ENCODE data around the gene PCDH10.

PCDH10 gene

GRCh38 chr4:133148690-133149363, at the start of gene PCDH10:
PCDH10 (plus strand) TSS chr4:133149294; CDS start chr4:133150141, 847 bp downstream.
- DNase-seq (ENCODE audit: low read depth in 2 of 2), result peak in 1 of 2 experiments; percentile 8

GRCh38 chr4:133102043-133102442, 47.1 kb upstream of the PCDH10 start:
- DNase-seq (ENCODE audit: low read depth in 2 of 2), result no peak

GRCh38 chr4:133102612-133103409, 46.3 kb upstream of the PCDH10 start:
- DNase-seq (ENCODE audit: low read depth in 2 of 2), result no peak

- no peak for DNase-seq (ENCODE audit: low read depth in 2 of 2)
These were observed 36.5 kb upstream of the PCDH10 start for GRCh38 chr4:133112641-133113040.

GRCh38 chr4:133124746-133125145, 24.3 kb upstream of the PCDH10 start:
- no peak for DNase-seq (ENCODE audit: low read depth in 2 of 2)

- DNase-seq (ENCODE audit: low read depth in 2 of 2), result no peak
These were observed 21.6 kb upstream of the PCDH10 start for GRCh38 chr4:133127500-133127899.

GRCh38 chr4:133129237-133129636, 19.9 kb upstream of the PCDH10 start:
- DNase-seq (ENCODE audit: low read depth in 2 of 2), result no peak

GRCh38 chr4:133130171-133130570, 18.9 kb upstream of the PCDH10 start:
- no peak for DNase-seq (ENCODE audit: low read depth in 2 of 2)

GRCh38 chr4:133131829-133132460, 17.1 kb upstream of the PCDH10 start:
- DNase-seq (ENCODE audit: low read depth in 2 of 2), result no peak

GRCh38 chr4:133136833-133137232, 12.3 kb upstream of the PCDH10 start:
- DNase-seq (ENCODE audit: low read depth in 2 of 2), result no peak

- no peak for DNase-seq (ENCODE audit: low read depth in 2 of 2)
These were observed 11.5 kb upstream of the PCDH10 start for GRCh38 chr4:133137571-133137970.

GRCh38 chr4:133143775-133144430, 5.2 kb upstream of the PCDH10 start:
- no peak for DNase-seq (ENCODE audit: low read depth in 2 of 2)

- DNase-seq (ENCODE audit: low read depth in 2 of 2), result no peak
These were observed 3.9 kb upstream of the PCDH10 start for GRCh38 chr4:133145241-133145640.

GRCh38 chr4:133145758-133146573, 3.1 kb upstream of the PCDH10 start:
- no peak for DNase-seq (ENCODE audit: low read depth in 2 of 2)

- no peak for DNase-seq (ENCODE audit: low read depth in 2 of 2)
These were observed 2.4 kb upstream of the PCDH10 start for GRCh38 chr4:133146574-133147241.

- no peak for DNase-seq (ENCODE audit: low read depth in 2 of 2)
These were observed 1.7 kb upstream of the PCDH10 start for GRCh38 chr4:133147286-133147821.

GRCh38 chr4:133147921-133148689, 989 bp upstream of the PCDH10 start:
- no peak for DNase-seq (ENCODE audit: low read depth in 2 of 2)

- no peak for DNase-seq (ENCODE audit: low read depth in 2 of 2)
These were observed 236 bp downstream of the PCDH10 start for GRCh38 chr4:133149364-133149695.

- DNase-seq (ENCODE audit: low read depth in 2 of 2), result no peak
These were observed 908 bp downstream of the PCDH10 start for GRCh38 chr4:133149932-133150471.

Data from stimulated activated CD4-positive, alpha-beta T cell treated with anti-CD3 and anti-CD28 coated beads, Interleukin-12 subunit alpha, Interleukin-12 subunit beta, amount 100 ng/mL, for 24 hours (primary cell).